ENCODE results near the gene FASTK.

DNA sequence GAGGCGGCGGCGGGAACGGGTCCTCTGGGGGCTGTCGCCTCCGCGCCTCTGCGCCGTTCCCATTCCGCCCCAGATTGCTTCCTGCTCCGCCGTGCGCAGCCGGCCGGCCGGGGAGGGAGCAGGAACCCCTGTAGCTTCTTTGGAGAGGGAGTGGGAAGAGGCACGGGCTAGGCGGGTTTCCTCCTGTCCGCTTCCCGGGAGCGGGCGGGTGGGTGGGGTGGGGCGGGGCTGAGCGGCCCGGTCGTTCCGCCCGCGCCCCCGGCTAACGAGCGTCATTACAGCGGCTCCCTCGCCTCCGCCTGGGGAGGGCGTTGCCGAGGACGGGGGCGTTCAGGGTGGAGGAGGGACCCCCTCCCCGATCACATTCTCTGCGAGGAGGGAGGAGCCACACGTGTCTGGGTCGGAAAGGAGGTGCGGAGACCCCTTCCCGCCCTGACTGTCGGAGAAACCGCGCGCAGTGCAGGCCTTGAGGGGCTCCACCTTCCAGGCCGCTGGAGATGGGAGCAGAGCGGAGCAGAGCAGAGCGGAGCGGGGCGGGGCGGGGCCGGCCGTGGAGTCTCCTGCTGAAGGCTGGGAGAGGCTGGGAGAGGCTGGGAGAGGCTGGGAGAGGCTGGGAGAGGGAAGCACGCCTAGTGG, 45.4 kb upstream of the FASTK start:
- TF ChIP-seq, protein P1, sequence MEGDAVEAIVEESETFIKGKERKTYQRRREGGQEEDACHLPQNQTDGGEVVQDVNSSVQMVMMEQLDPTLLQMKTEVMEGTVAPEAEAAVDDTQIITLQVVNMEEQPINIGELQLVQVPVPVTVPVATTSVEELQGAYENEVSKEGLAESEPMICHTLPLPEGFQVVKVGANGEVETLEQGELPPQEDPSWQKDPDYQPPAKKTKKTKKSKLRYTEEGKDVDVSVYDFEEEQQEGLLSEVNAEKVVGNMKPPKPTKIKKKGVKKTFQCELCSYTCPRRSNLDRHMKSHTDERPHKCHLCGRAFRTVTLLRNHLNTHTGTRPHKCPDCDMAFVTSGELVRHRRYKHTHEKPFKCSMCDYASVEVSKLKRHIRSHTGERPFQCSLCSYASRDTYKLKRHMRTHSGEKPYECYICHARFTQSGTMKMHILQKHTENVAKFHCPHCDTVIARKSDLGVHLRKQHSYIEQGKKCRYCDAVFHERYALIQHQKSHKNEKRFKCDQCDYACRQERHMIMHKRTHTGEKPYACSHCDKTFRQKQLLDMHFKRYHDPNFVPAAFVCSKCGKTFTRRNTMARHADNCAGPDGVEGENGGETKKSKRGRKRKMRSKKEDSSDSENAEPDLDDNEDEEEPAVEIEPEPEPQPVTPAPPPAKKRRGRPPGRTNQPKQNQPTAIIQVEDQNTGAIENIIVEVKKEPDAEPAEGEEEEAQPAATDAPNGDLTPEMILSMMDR (conservative IDR thresholded peaks at IDR 0.05; ENCODE audit: low read length): no peak
- TF ChIP-seq EZH2phosphoT487 (IDR thresholded peaks at IDR 0.05; ENCODE audit: borderline replicate concordance): no peak

All from Loucy (cell line).